22Rv1 (cell line): ENCODE results near the gene CTNNA3.

Experiments used
- H3K27ac ChIP-seq: fragments of 450-650 bp; 2 replicates; pipeline ENCODE4 v1.5.1; 2017
- ZFX ChIP-seq: fragments of 450-650 bp; IDR thresholded peaks from 2 replicates; pipeline ENCODE4 v1.6.1; 2017; ENCODE audit warnings: antibody characterized with exemption, borderline replicate concordance
- TF ChIP-seq, protein P1 (sequence below): fragments of 450-650 bp; IDR thresholded peaks from 2 replicates; pipeline ENCODE4 v1.5.1; 2017; ENCODE audit warnings: mild to moderate bottlenecking

Gene CTNNA3

DNA sequence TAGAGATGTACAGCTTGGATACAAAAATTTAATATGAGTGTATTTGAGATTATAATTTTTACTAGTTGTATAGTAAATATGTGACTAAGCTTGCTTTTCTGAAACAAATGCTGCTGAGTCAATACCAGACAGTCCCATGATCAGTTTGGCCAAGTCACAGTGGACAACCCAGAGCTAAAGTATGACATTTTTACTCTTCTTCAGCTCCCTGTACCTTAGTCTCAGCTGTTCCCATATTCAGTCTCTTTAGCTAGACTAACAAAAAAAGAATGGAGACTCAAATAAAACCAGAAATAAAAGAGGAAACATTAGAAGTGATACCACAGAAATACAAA is 189.3 kb downstream of the CTNNA3 start:
- no peak overlapping the region for H3K27ac ChIP-seq
- TF ChIP-seq ZFX = no peak
- TF ChIP-seq, protein P1, sequence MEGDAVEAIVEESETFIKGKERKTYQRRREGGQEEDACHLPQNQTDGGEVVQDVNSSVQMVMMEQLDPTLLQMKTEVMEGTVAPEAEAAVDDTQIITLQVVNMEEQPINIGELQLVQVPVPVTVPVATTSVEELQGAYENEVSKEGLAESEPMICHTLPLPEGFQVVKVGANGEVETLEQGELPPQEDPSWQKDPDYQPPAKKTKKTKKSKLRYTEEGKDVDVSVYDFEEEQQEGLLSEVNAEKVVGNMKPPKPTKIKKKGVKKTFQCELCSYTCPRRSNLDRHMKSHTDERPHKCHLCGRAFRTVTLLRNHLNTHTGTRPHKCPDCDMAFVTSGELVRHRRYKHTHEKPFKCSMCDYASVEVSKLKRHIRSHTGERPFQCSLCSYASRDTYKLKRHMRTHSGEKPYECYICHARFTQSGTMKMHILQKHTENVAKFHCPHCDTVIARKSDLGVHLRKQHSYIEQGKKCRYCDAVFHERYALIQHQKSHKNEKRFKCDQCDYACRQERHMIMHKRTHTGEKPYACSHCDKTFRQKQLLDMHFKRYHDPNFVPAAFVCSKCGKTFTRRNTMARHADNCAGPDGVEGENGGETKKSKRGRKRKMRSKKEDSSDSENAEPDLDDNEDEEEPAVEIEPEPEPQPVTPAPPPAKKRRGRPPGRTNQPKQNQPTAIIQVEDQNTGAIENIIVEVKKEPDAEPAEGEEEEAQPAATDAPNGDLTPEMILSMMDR = no peak

DNA sequence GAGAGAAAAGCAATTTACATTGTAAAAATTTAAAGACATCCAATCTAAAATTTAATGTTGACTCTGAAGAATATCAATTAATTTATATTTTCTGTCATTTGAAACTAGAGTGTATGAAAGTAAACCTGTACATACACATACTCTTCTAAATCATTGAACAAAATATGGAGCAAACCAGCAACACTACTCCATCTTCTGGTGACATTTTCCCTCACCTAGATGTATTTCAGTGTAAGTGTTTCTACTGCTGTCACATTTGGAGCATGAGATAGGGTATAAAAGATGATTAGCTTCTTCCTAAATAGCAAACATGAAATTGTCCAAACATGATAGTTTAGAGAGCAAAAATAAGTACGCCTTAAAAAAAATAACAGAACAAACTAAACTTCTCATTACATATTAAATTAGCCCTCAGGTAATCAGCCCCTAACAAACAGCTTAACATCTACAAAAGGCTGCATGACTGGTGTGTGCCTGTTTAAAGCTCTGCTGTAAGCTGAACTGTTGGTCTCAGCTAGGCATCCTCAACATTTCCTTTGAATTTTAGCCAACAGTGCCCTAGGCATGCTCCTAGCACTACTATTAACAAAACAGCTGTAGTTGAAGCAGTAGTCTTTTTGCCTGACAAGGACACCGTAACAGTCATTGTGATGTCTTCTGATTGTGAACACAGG is 189.8 kb downstream of the CTNNA3 start:
- H3K27ac ChIP-seq = no peak overlapping the region
- TF ChIP-seq, protein P1 = peak; percentile 29
- no peak for TF ChIP-seq ZFX

DNA sequence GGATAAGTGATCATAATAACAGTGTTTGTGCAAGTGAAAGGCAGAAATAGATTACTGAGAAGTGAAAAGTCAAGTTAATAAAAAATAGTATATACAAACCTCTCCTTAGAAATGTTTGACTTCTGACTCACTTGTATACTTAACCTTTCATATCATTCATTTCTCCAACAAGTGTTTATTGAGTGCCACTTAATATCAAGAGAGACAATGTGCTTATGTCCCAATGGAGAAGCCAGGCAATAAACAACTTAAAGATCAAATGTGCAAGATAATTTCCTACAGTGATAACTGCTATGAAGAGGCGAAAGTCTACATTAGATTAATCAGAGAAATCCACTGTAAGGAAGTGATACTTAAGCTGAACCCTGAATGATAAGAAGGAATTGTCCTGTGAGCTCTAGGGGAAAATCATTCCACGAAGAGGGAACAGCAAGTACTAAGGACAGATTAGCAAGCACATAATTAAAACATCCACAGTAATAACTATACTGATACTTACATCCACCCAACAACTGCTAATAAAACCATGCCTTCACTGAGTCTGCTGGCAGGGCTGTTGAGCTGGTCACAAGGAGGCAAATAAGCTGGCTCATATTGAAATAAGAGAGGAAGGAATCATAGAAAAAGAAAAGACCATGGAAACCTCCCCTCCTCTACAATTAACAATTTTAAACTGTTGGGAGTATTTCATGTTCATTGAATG is 203.5 kb downstream of the CTNNA3 start:
- no peak for TF ChIP-seq ZFX
- TF ChIP-seq, protein P1 = no peak
- H3K27ac ChIP-seq = peak overlapping the region; percentile 61

DNA sequence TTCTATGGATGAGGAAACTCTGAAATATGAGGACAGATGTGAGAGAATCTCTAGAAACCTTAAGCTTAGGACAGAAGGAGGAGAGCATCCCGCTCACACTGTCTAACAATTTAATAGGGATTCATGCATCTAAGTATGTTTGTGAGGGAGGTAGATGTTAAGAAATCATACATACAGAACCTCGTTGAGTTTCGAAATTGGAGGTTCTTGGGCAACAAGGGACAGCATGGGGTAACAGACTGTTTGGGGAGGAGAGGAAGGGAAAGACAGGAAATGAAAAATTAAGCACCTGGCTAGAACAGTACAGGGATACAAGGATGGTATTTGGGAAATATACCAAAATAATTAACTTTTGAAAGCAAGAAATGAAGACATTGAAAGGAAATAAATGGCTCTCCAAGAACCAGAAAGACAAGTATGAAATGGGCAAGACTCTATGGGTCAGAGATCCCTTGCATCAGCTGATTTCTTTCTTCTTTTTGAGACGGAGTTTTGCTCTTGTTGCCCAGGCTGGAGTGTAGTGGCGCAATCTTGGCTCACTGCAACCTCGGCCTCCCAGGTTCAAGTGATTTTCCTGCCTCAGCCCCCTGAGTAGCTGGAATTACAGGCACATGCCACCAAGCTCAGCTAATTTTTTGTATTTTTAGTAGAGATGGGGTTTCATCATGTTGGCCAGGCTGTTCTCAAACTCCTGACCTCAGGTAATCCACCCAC is 207.9 kb downstream of the CTNNA3 start:
- H3K27ac ChIP-seq = no peak overlapping the region
- TF ChIP-seq, protein P1 = no peak
- no peak for TF ChIP-seq ZFX

DNA sequence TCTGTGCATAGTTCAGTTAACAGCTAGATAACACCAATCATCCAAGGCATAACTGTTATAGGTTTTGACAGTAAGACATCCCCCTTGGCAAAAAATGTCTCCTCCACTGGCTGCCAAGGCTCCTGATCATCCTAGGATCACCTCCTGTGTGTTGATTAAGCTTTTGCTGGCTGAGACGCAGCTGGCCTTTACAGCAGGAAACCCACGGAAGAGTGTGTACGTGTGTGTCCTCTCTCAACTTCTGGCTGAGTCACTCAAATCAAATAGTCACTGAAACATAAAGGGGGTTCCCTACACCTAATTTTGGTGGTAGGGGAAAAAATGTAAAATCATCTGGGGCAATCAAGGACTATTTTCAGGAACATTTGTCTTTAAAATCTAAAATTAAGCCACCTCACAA is 208.8 kb downstream of the CTNNA3 start:
- H3K27ac ChIP-seq = no peak overlapping the region
- TF ChIP-seq ZFX = no peak
- TF ChIP-seq, protein P1 = no peak

DNA sequence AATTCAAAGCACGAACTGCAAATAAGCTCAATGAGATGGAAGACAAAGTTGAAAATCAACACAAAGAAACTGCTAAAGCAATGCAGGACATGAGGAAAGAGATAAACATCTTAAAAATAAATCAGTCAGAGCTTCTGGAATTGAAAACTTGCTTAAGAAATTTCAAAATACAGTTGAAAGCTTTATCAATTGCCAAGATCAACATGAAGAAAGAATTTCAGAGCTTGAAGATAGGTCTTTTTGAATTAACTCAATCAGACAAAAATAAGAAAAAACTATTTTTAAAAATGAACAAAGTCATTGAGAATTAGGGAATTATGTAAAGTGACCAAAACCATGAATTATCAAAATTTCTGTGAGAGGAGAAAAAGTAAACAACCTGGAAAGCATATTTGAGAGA is 218.1 kb downstream of the CTNNA3 start:
- H3K27ac ChIP-seq = no peak overlapping the region
- TF ChIP-seq, protein P1 = no peak
- no peak for TF ChIP-seq ZFX

DNA sequence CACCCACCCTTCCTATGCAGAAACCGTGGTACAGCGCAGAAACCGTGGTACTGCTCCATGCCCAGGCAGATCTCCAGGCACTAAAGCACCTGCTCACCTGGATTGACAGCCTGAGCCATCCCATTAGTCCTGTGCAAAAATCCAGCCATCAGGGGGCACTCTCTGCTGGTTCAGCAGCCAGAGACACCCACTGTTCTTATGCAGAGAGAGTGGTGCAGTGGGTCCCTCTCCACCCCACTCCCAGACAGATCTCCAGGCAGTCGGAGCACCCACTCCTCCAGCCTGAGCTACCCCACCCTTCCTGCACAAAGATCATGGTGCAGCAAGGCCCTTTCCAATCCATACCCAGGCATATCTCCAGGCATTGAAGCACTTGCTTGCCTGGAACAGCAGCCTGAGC is 219.8 kb downstream of the CTNNA3 start:
- no peak for TF ChIP-seq ZFX
- TF ChIP-seq, protein P1 = peak; percentile 20; the same call in 1 of the 2 replicates
- no peak overlapping the region for H3K27ac ChIP-seq
